ENCODE results near the gene BIRC2. TPM values are rescaled to one million over a fixed set of nuclear protein-coding genes. Genes with fewer than 3 reads are reported as not detected.

The BIRC2 gene
- total and polyA plus RNA-seq, 9 of the 15 experiments (the other 6 are each of a cell fraction or from before 2014, with no cell fraction given), result 14.3 to 45.9 (median 20.7) TPM

- TF ChIP-seq MYNN (IDR thresholded peaks at IDR 0.05) (no peak), MYNN (CRISPR knock-in tag; IDR thresholded peaks at IDR 0.05) (no peak), ZNF212 (CRISPR knock-in tag; IDR thresholded peaks at IDR 0.05) (no peak), TFAM (CRISPR knock-in tag; conservative IDR thresholded peaks at IDR 0.05) (no peak), TCF7 (IDR thresholded peaks at IDR 0.05; ENCODE audit: borderline replicate concordance) (no peak), FIP1L1 (IDR thresholded peaks at IDR 0.05; ENCODE audit: low read depth, low read length, poor library complexity, severe bottlenecking) (peak; percentile 60), ZNF589 (CRISPR knock-in tag; IDR thresholded peaks at IDR 0.05; ENCODE audit: low read depth) (peak; percentile 64; the same call in 1 of the 2 replicates), NFRKB (IDR thresholded peaks at IDR 0.05; ENCODE audit: low read depth) (peak; percentile 54; the same call in 1 of the 2 replicates), EWSR1 (IDR thresholded peaks at IDR 0.05; ENCODE audit: borderline replicate concordance, low read depth, partially characterized antibody) (no peak), ZFPM2 (CRISPR knock-in tag; IDR thresholded peaks at IDR 0.05) (no peak), USF2 (CRISPR knock-in tag; IDR thresholded peaks at IDR 0.05) (peak; percentile 38), SP2 (IDR thresholded peaks at IDR 0.05; ENCODE audit: extremely low read depth, low read depth, low read length, poor library complexity, severe bottlenecking) (no peak), NR0B1 (IDR thresholded peaks at IDR 0.05; ENCODE audit: partially characterized antibody) (no peak), TSC22D4 (tag; IDR thresholded peaks at IDR 0.05) (no peak), BRD4 (IDR thresholded peaks at IDR 0.05) (0 out of 2 replicates have a peak, but pooled peaks have one; percentile 54), ZBTB40 (IDR thresholded peaks at IDR 0.05) (peak; percentile 75), ZBTB40 (CRISPR knock-in tag; IDR thresholded peaks at IDR 0.05) (no peak), ZKSCAN8 (CRISPR knock-in tag; IDR thresholded peaks at IDR 0.05) (no peak)
These were observed at the start of gene BIRC2 (continued) for GRCh38 chr11:102346748-102347461.

Measured in K562 (cell line).